Left lung (tissue), 10 donors: ENCODE results near the gene TRAF3IP1. TPM values are rescaled to one million over a fixed set of nuclear protein-coding genes. Genes with fewer than 3 reads are reported as not detected.

Source experiments
- ATAC-seq: fragments of 200-7000 bp; cut with Tn5 transposase; one replicate; pipeline ENCODE4 v1.9.1; 2020; ENCODE audit warnings: moderate library complexity
- DNase-seq, 4 donors: peaks; one replicate each; pipeline ENCODE4 v3.0.0-alpha.2; 2013 to 2020
- H3K27ac ChIP-seq, 2 donors: fragments of 200-600 bp; sonication (generic) in 1 of 2; one replicate each; pipeline versions ENCODE4 v1.5.0 to v1.8.0; 2020 to 2021
- H3K27me3 ChIP-seq, 2 donors: fragments of 200-600 bp; sonication (generic) in 1 of 2; one replicate each; pipeline versions ENCODE4 v1.5.0 to v1.8.0; 2020 to 2021
- H3K36me3 ChIP-seq, 2 donors: fragments of 200-600 bp; sonication (generic) in 1 of 2; one replicate each; pipeline versions ENCODE4 v1.5.0 to v1.8.0; 2020 to 2021
- H3K4me1 ChIP-seq, 2 donors: fragments of 200-600 bp; one replicate each; pipeline ENCODE4 v1.8.0; 2021
- H3K4me3 ChIP-seq, 2 donors: fragments of 200-600 bp; sonication (generic) in 1 of 2; one replicate each; pipeline versions ENCODE4 v1.5.0 to v1.8.0; 2020 to 2021; ENCODE audit warnings: mild to moderate bottlenecking in 1 of 2
- H3K9me3 ChIP-seq, 2 donors: fragments of 200-600 bp; sonication (generic) in 1 of 2; one replicate each; pipeline versions ENCODE4 v1.5.0 to v1.8.0; 2020 to 2021
- CTCF ChIP-seq, 2 donors: fragments of 200-600 bp; sonication (generic) in 1 of 2; IDR thresholded peaks; one replicate each; pipeline versions ENCODE4 v1.5.0 to v1.8.0; 2021; ENCODE audit warnings: antibody characterized with exemption in 2 of 2
- intact Hi-C, 2 donors: fragments of 100-400 bp; cut with DNase I; formaldehyde crosslinking; loops; one replicate each; pipeline versions ENCODE4 v1.11.2 to v1.14.2; 2022
- polyA plus RNA-seq, 6 donors: library from polyadenylated mRNA; unstranded; fragments of 120-200 nt; gene quantifications; one replicate each; pipeline ENCODE4 v1.2.1, GENCODE V29; 2013; ENCODE audit not compliant: insufficient read length in 6 of 6
- total RNA-seq, 2 donors: library from RNA; stranded (reverse); fragmentation: NEBNext Ultra II Directional; extraction: Animal tissue kit (Norgen Biotek cat#: 25700); gene quantifications; one replicate each; pipeline ENCODE4 v1.2.1, GENCODE V29; 2021
- donor health status: DM: no; HTN: yes; CAD: no.
- donor health status: DM: no; HTN: no; CAD: no.

Gene TRAF3IP1
- total and polyA plus RNA-seq, 8 donors, result 11.6 to 22.6 (median 19.7) TPM

- DNase-seq, result no peak
- TF ChIP-seq CTCF (IDR thresholded peaks at IDR 0.05), result no peak
- Histone ChIP-seq H3K36me3 (no peaks in the 10 kb centered on the region), H3K27ac (no peak overlapping the region), H3K4me3 (no peak overlapping the region), H3K27me3 (no peaks in the 10 kb centered on the region), H3K9me3 (no peaks in the 10 kb centered on the region), H3K4me1 (peaks cover 0 to 45% of the 10 kb centered on the region in 2 donors)
- intact Hi-C loops, result no loop called here
- no peak for ATAC-seq
Measured at GRCh38 chr2:238388794-238389193, 68.5 kb downstream of the TRAF3IP1 start.

GRCh38 chr2:238389988-238390589, 69.8 kb downstream of the TRAF3IP1 start:
- DNase-seq, result peak in 3 of 4 donors; percentile 42 to 85 (median 80)
- TF ChIP-seq CTCF (IDR thresholded peaks at IDR 0.05), result no peak

GRCh38 chr2:238391042-238391689, 70.8 kb downstream of the TRAF3IP1 start:
- no peak for TF ChIP-seq CTCF (IDR thresholded peaks at IDR 0.05)
- Histone ChIP-seq H3K4me1 (peaks cover 0 to 34% of the 10 kb centered on the region in 2 donors), H3K4me3 (no peak overlapping the region), H3K9me3 (no peaks in the 10 kb centered on the region), H3K27me3 (no peaks in the 10 kb centered on the region), H3K36me3 (no peaks in the 10 kb centered on the region), H3K27ac (no peak overlapping the region)
- DNase-seq, result no peak
- ATAC-seq, result no peak
- intact Hi-C loops, result no loop called here

More at GRCh38 chr2:238389988-238390589, 69.8 kb downstream of the TRAF3IP1 start:
- ATAC-seq, result peak; percentile 96
- no peak overlapping the region for H3K4me3 ChIP-seq
- intact Hi-C loops, result no loop called here
- H3K27ac ChIP-seq, result peak overlapping the region in 1 of 2 donors; percentile 44
- H3K4me1 ChIP-seq, result peaks cover 0 to 40% of the 10 kb centered on the region in 2 donors
- H3K36me3 ChIP-seq, result no peaks in the 10 kb centered on the region
- H3K9me3 ChIP-seq, result no peaks in the 10 kb centered on the region
- no peaks in the 10 kb centered on the region for H3K27me3 ChIP-seq

GRCh38 chr2:238396663-238397062, 76.3 kb downstream of the TRAF3IP1 start:
- Histone ChIP-seq H3K9me3 (no peaks in the 10 kb centered on the region), H3K36me3 (peaks cover 0 to 6% of the 10 kb centered on the region in 2 donors), H3K27ac (no peak overlapping the region), H3K4me1 (no peaks in the 10 kb centered on the region), H3K4me3 (no peak overlapping the region), H3K27me3 (no peaks in the 10 kb centered on the region)
- intact Hi-C loops, result no loop called here
- no peak for TF ChIP-seq CTCF (IDR thresholded peaks at IDR 0.05)
- ATAC-seq (no peak), DNase-seq (no peak)

GRCh38 chr2:238397356-238397755, 77.0 kb downstream of the TRAF3IP1 start:
- Histone ChIP-seq H3K36me3 (peaks cover 0 to 10% of the 10 kb centered on the region in 2 donors), H3K4me3 (no peak overlapping the region), H3K27ac (no peak overlapping the region), H3K4me1 (no peaks in the 10 kb centered on the region), H3K27me3 (no peaks in the 10 kb centered on the region), H3K9me3 (no peaks in the 10 kb centered on the region)
- TF ChIP-seq CTCF (IDR thresholded peaks at IDR 0.05), result no peak
- no peak for ATAC-seq
- intact Hi-C loops, result no loop called here
- no peak for DNase-seq
